ENCODE data around the gene SORCS1.
"Not testable (repeated sequence)": the region's sequence is repeated elsewhere in the genome, so short reads cannot be mapped to it uniquely, and the experiment has no call there.

SORCS1 gene

DNA sequence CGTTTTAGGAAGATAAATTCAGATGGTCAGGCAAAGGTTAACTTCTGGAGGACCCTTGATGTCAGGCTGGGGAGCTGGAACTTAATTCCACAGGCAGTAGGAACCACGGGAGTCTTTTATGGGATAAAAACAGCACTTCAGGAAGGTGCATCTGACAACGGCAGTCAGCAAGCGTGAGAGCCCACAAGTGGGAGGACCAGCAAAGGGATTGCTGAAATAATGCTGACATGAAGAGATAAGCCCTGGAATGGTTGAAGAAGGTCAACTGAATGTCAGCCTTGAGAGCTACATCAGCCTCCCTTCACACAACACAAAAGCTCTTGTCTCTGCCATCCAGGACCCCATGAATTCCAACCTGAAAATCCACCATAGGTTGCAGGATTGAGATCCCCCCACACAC is 138.8 kb downstream of the SORCS1 start:
- no peaks in the 10 kb centered on the region for H4K20me1 ChIP-seq (ENCODE audit: control insufficient read depth, insufficient read depth, low read depth, low read length)
- H3K79me2 ChIP-seq (ENCODE audit: control insufficient read depth, low read length), result no peaks in the 10 kb centered on the region
- TF ChIP-seq, protein P1, sequence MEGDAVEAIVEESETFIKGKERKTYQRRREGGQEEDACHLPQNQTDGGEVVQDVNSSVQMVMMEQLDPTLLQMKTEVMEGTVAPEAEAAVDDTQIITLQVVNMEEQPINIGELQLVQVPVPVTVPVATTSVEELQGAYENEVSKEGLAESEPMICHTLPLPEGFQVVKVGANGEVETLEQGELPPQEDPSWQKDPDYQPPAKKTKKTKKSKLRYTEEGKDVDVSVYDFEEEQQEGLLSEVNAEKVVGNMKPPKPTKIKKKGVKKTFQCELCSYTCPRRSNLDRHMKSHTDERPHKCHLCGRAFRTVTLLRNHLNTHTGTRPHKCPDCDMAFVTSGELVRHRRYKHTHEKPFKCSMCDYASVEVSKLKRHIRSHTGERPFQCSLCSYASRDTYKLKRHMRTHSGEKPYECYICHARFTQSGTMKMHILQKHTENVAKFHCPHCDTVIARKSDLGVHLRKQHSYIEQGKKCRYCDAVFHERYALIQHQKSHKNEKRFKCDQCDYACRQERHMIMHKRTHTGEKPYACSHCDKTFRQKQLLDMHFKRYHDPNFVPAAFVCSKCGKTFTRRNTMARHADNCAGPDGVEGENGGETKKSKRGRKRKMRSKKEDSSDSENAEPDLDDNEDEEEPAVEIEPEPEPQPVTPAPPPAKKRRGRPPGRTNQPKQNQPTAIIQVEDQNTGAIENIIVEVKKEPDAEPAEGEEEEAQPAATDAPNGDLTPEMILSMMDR (IDR thresholded peaks at IDR 0.05; ENCODE audit: low read depth, low read length, poor library complexity, severe bottlenecking), result no peak
- TF ChIP-seq EZH2phosphoT487 (IDR thresholded peaks at IDR 0.05; ENCODE audit: borderline replicate concordance, low read length), result no peak
- H3K4me3 ChIP-seq (ENCODE audit: low read length), result no peak overlapping the region
- H3K9me2 ChIP-seq (replicated peaks; ENCODE audit: control insufficient read depth, low read length), result no peaks in the 10 kb centered on the region
- no peaks in the 10 kb centered on the region for H3K9me3 ChIP-seq (ENCODE audit: control insufficient read depth, insufficient read depth, low read length)
- H3K36me3 ChIP-seq (ENCODE audit: control insufficient read depth, low read length), result no peaks in the 10 kb centered on the region
- no peak overlapping the region for H3K4me2 ChIP-seq (ENCODE audit: low read length)
- no peaks in the 10 kb centered on the region for H3K4me1 ChIP-seq (ENCODE audit: control insufficient read depth, low read length)
- no peaks in the 10 kb centered on the region for H3K27me3 ChIP-seq (ENCODE audit: control insufficient read depth, low read length)
- H3F3A ChIP-seq (ENCODE audit: control insufficient read depth, insufficient read depth), result no peaks in the 10 kb centered on the region
- H3K27ac ChIP-seq (ENCODE audit: low read depth, low read length), result no peak overlapping the region

DNA sequence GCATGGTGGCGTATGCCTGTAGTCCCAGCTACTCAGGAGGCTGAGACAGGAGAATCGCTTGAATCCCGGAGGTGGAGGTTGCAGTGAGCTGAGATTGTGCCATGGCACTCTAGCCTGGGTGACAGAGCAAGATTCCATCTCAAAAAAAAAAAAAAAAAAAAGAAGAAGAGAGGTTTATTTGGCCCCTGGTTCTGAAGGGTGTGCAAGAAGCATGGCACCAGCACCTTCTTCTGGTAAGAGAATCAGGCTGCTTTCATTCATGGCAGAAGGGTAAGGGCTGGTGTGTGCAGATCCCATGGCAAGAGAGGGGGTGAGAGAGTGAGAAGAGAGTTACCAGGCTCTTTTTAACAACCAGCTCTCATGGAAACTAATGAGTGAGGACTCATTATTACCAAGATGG is 140.5 kb downstream of the SORCS1 start:
- H3K27me3 ChIP-seq (ENCODE audit: control insufficient read depth, low read length); H4K20me1 ChIP-seq (ENCODE audit: control insufficient read depth, insufficient read depth, low read depth, low read length); H3K36me3 ChIP-seq (ENCODE audit: control insufficient read depth, low read length); H3K4me3 ChIP-seq (ENCODE audit: low read length); H3K4me1 ChIP-seq (ENCODE audit: control insufficient read depth, low read length); H3K9me2 ChIP-seq (replicated peaks; ENCODE audit: control insufficient read depth, low read length); H3K27ac ChIP-seq (ENCODE audit: low read depth, low read length); H3K79me2 ChIP-seq (ENCODE audit: control insufficient read depth, low read length); H3K4me2 ChIP-seq (ENCODE audit: low read length); H3K9me3 ChIP-seq (ENCODE audit: control insufficient read depth, insufficient read depth, low read length); H3F3A ChIP-seq (ENCODE audit: control insufficient read depth, insufficient read depth): not testable (repeated sequence)

DNA sequence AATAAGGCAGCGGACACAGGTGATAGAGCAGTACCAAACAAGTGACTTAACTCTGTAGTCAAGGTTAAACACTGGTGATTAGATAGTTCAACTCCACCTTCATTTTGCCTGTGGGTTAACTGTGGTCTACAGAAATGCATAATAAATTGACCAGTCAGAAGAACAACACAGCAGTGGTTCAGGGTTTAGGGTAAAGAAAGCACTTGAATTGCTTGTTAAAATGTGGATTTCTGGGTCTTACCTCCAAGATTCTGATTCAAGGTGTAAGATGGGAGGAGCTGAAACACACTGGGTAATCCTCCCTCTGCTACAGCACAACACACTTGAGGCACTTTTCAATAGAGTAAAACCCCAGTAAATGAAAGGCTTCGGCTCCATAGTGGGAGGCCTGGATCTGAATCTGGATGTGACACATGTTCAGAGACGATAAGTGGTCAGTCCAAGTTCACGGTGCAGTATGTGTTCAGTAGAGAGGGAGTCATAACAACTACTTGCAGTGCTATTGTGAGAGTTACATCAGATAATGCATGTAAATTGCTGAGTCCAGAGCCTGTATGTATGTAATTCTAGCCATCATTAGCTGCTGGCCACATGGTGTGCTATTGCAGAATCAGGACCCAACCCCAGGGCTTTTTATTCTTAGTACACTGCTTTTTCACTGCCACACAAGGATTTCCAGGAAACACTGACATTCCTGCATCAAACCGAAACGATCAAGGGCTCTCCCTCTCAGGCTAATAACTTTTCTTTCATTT is 141.7 kb downstream of the SORCS1 start:
- Histone ChIP-seq H3K4me2 (ENCODE audit: low read length) (no peak overlapping the region), H3K9me2 (replicated peaks; ENCODE audit: control insufficient read depth, low read length) (no peaks in the 10 kb centered on the region), H3K79me2 (ENCODE audit: control insufficient read depth, low read length) (no peaks in the 10 kb centered on the region), H3K27ac (ENCODE audit: low read depth, low read length) (no peak overlapping the region), H3K4me1 (ENCODE audit: control insufficient read depth, low read length) (no peaks in the 10 kb centered on the region), H3K9me3 (ENCODE audit: control insufficient read depth, insufficient read depth, low read length) (no peaks in the 10 kb centered on the region), H3K36me3 (ENCODE audit: control insufficient read depth, low read length) (no peaks in the 10 kb centered on the region), H3K4me3 (ENCODE audit: low read length) (no peak overlapping the region), H4K20me1 (ENCODE audit: control insufficient read depth, insufficient read depth, low read depth, low read length) (no peaks in the 10 kb centered on the region), H3K27me3 (ENCODE audit: control insufficient read depth, low read length) (no peaks in the 10 kb centered on the region), H3F3A (ENCODE audit: control insufficient read depth, insufficient read depth) (no peaks in the 10 kb centered on the region)
- TF ChIP-seq EZH2phosphoT487 (IDR thresholded peaks at IDR 0.05; ENCODE audit: borderline replicate concordance, low read length), result no peak
- TF ChIP-seq, protein P1 (IDR thresholded peaks at IDR 0.05; ENCODE audit: low read depth, low read length, poor library complexity, severe bottlenecking), result no peak

DNA sequence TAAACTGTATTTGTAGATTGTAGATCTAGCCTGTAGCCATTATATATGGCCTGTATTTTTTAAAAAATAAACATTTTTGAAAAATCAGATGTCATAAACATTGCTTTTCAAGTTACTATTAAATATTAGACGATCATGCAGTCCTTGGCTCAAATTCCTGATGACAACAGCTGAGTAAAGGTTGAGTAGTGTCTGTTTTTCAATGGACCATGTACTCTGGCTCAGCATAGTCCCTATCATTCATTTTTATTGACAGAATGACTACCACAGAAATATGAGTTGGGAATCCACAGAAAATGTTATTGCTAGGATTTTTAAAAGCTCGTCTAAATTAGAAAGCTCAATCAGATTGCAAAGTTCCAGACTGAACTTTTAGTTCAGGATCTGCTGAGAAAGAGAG is 145.4 kb downstream of the SORCS1 start:
- Histone ChIP-seq H3K27me3 (ENCODE audit: control insufficient read depth, low read length) (no peaks in the 10 kb centered on the region), H4K20me1 (ENCODE audit: control insufficient read depth, insufficient read depth, low read depth, low read length) (no peaks in the 10 kb centered on the region), H3K4me3 (ENCODE audit: low read length) (no peak overlapping the region), H3F3A (ENCODE audit: control insufficient read depth, insufficient read depth) (no peaks in the 10 kb centered on the region), H3K9me3 (ENCODE audit: control insufficient read depth, insufficient read depth, low read length) (no peaks in the 10 kb centered on the region; the same call in 1 of the 2 replicates), H3K36me3 (ENCODE audit: control insufficient read depth, low read length) (no peaks in the 10 kb centered on the region), H3K4me1 (ENCODE audit: control insufficient read depth, low read length) (no peaks in the 10 kb centered on the region), H3K4me2 (ENCODE audit: low read length) (no peak overlapping the region), H3K9me2 (replicated peaks; ENCODE audit: control insufficient read depth, low read length) (no peaks in the 10 kb centered on the region), H3K79me2 (ENCODE audit: control insufficient read depth, low read length) (no peaks in the 10 kb centered on the region), H3K27ac (ENCODE audit: low read depth, low read length) (no peak overlapping the region)
- TF ChIP-seq EZH2phosphoT487 (IDR thresholded peaks at IDR 0.05; ENCODE audit: borderline replicate concordance, low read length), result no peak
- TF ChIP-seq, protein P1 (IDR thresholded peaks at IDR 0.05; ENCODE audit: low read depth, low read length, poor library complexity, severe bottlenecking), result no peak
